Effector CD4-positive, alpha-beta T cell (primary cell): Measurements from ENCODE around the gene RAD51B.
"Not testable (repeated sequence)": the region's sequence is repeated elsewhere in the genome, so short reads cannot be mapped to it uniquely, and the experiment has no call there.

Experiments
- DNase-seq: peaks from one replicate; pipeline ENCODE4 v3.0.0-alpha.2; 2020

The RAD51B gene

GRCh38 chr14:67951529-67952135 is 132.1 kb downstream of the RAD51B start:
- no peak for DNase-seq

- DNase-seq, result no peak
Measured at GRCh38 chr14:67952381-67952780, 132.8 kb downstream of the RAD51B start.

- DNase-seq, result no peak
Measured at GRCh38 chr14:67952786-67953185, 133.2 kb downstream of the RAD51B start.

GRCh38 chr14:67955261-67955660 is 135.7 kb downstream of the RAD51B start:
- DNase-seq, result no peak

GRCh38 chr14:67957946-67958345 is 138.4 kb downstream of the RAD51B start:
- DNase-seq, result no peak

GRCh38 chr14:67961676-67962075 is 142.1 kb downstream of the RAD51B start:
- DNase-seq, result no peak

GRCh38 chr14:67962215-67962644 is 142.7 kb downstream of the RAD51B start:
- DNase-seq, result no peak

GRCh38 chr14:67963545-67963944 is 144.0 kb downstream of the RAD51B start:
- no peak for DNase-seq

GRCh38 chr14:67963960-67964812 is 144.6 kb downstream of the RAD51B start:
- no peak for DNase-seq

GRCh38 chr14:67965696-67966095 is 146.1 kb downstream of the RAD51B start:
- no peak for DNase-seq

- DNase-seq, result no peak
Measured at GRCh38 chr14:67967206-67967605, 147.6 kb downstream of the RAD51B start.

GRCh38 chr14:67967970-67968369 is 148.4 kb downstream of the RAD51B start:
- DNase-seq, result not testable (repeated sequence)

- no peak for DNase-seq
Measured at GRCh38 chr14:67970923-67971322, 151.3 kb downstream of the RAD51B start.

GRCh38 chr14:67971627-67972625 is 152.3 kb downstream of the RAD51B start:
- no peak for DNase-seq

- no peak for DNase-seq
Measured at GRCh38 chr14:67973436-67973835, 153.9 kb downstream of the RAD51B start.

- no peak for DNase-seq
Measured at GRCh38 chr14:67975470-67975869, 155.9 kb downstream of the RAD51B start.

GRCh38 chr14:67977434-67978034 is 158.0 kb downstream of the RAD51B start:
- no peak for DNase-seq

GRCh38 chr14:67978749-67979148 is 159.2 kb downstream of the RAD51B start:
- no peak for DNase-seq

- no peak for DNase-seq
Measured at GRCh38 chr14:67982711-67983608, 163.4 kb downstream of the RAD51B start.

GRCh38 chr14:67984274-67984673 is 164.7 kb downstream of the RAD51B start:
- DNase-seq, result no peak

- no peak for DNase-seq
Measured at GRCh38 chr14:67986131-67986841, 166.7 kb downstream of the RAD51B start.
